Thyroid gland (tissue), 4 donors: ENCODE data around the gene ROS1.

Experiments
- CTCF ChIP-seq, 6 experiments: fragments of 200-600 bp in 3 of 6; fragments of 450-650 bp in 3 of 6; sonication (generic) in 3 of 6; IDR thresholded peaks; one replicate each; pipeline ENCODE4 v1.5.1; 2016 to 2019; ENCODE audit warnings: antibody characterized with exemption in 6 of 6, mild to moderate bottlenecking in 2 of 6, inconsistent platforms in 1 of 6, moderate library complexity in 1 of 6
- POLR2A ChIP-seq, 2 donors: fragments of 450-650 bp; IDR thresholded peaks; one replicate each; pipeline ENCODE4 v1.6.1; 2017; ENCODE audit warnings: antibody characterized with exemption in 2 of 2, mild to moderate bottlenecking in 2 of 2, moderate library complexity in 1 of 2

- TF ChIP-seq CTCF (IDR thresholded peaks at IDR 0.05) (no peak), POLR2A (IDR thresholded peaks at IDR 0.05) (no peak)
These were observed 18.9 kb upstream of the ROS1 start for GRCh38 chr6:117444600-117444999.
